ENCODE measurements around the gene HMGB2.

HMGB2 gene

GRCh38 chr4:173330590-173330989 is 3.6 kb downstream of the HMGB2 start:
- Histone ChIP-seq H3K27ac (peak overlapping the region; percentile 1; the same call in 1 of the 2 replicates), H3K9ac (no peak overlapping the region), H3K4me3 (IDR thresholded peaks at IDR 0.05; ENCODE audit: insufficient read depth, low read depth, low read length) (no peak overlapping the region), H2AFZ (ENCODE audit: low read depth) (no peak overlapping the region), H3K4me1 (ENCODE audit: low read depth, poor library complexity, severe bottlenecking) (peaks cover 22% of the 10 kb centered on the region), H3K4me2 (peak overlapping the region; percentile 5; the same call in 1 of the 2 replicates), H3K27me3 (ENCODE audit: insufficient read depth, low read depth) (no peaks in the 10 kb centered on the region), H3K36me3 (ENCODE audit: insufficient read depth) (peaks cover 18% of the 10 kb centered on the region), H3K79me2 (ENCODE audit: insufficient read depth, low read depth) (peaks cover 44% of the 10 kb centered on the region), H4K20me1 (ENCODE audit: insufficient read depth) (peaks cover 13% of the 10 kb centered on the region; the same call in 1 of the 2 replicates)
- no peak for TF ChIP-seq CTCF (conservative IDR thresholded peaks at IDR 0.05; ENCODE audit: low read depth, low read length)

- Histone ChIP-seq H3K9ac (no peak overlapping the region), H3K27ac (no peak overlapping the region), H3K27me3 (ENCODE audit: insufficient read depth, low read depth) (no peaks in the 10 kb centered on the region), H2AFZ (ENCODE audit: low read depth) (no peak overlapping the region), H3K79me2 (ENCODE audit: insufficient read depth, low read depth) (peaks cover 34% of the 10 kb centered on the region), H3K36me3 (ENCODE audit: insufficient read depth) (peaks cover 18% of the 10 kb centered on the region), H4K20me1 (ENCODE audit: insufficient read depth) (peaks cover 13% of the 10 kb centered on the region; the same call in 1 of the 2 replicates), H3K4me1 (ENCODE audit: low read depth, poor library complexity, severe bottlenecking) (peaks cover 21% of the 10 kb centered on the region), H3K4me2 (no peak overlapping the region), H3K4me3 (IDR thresholded peaks at IDR 0.05; ENCODE audit: insufficient read depth, low read depth, low read length) (no peak overlapping the region)
- no peak for TF ChIP-seq CTCF (conservative IDR thresholded peaks at IDR 0.05; ENCODE audit: low read depth, low read length)
Observed at GRCh38 chr4:173328236-173328901, 5.8 kb downstream of the HMGB2 start.

GRCh38 chr4:173325007-173325736 is 9.0 kb downstream of the HMGB2 start:
- H4K20me1 ChIP-seq (ENCODE audit: insufficient read depth) = no peaks in the 10 kb centered on the region
- no peak for TF ChIP-seq CTCF (conservative IDR thresholded peaks at IDR 0.05; ENCODE audit: low read depth, low read length)
- H2AFZ ChIP-seq (ENCODE audit: low read depth) = no peak overlapping the region
- peaks cover under 1% of the 10 kb centered on the region for H3K4me1 ChIP-seq (ENCODE audit: low read depth, poor library complexity, severe bottlenecking)
- no peaks in the 10 kb centered on the region for H3K27me3 ChIP-seq (ENCODE audit: insufficient read depth, low read depth)
- peaks cover 7% of the 10 kb centered on the region; the same call in 1 of the 2 replicates for H3K79me2 ChIP-seq (ENCODE audit: insufficient read depth, low read depth)
- no peak overlapping the region for H3K4me2 ChIP-seq
- H3K27ac ChIP-seq = no peak overlapping the region
- no peak overlapping the region for H3K9ac ChIP-seq
- no peak overlapping the region for H3K4me3 ChIP-seq (IDR thresholded peaks at IDR 0.05; ENCODE audit: insufficient read depth, low read depth, low read length)
- no peaks in the 10 kb centered on the region for H3K36me3 ChIP-seq (ENCODE audit: insufficient read depth)

GRCh38 chr4:173319696-173320095 is 14.5 kb downstream of the HMGB2 start:
- Histone ChIP-seq H3K79me2 (ENCODE audit: insufficient read depth, low read depth) (no peaks in the 10 kb centered on the region), H3K9ac (no peak overlapping the region), H3K27ac (no peak overlapping the region), H4K20me1 (ENCODE audit: insufficient read depth) (no peaks in the 10 kb centered on the region), H3K4me1 (ENCODE audit: low read depth, poor library complexity, severe bottlenecking) (peaks cover 13% of the 10 kb centered on the region), H3K27me3 (ENCODE audit: insufficient read depth, low read depth) (no peaks in the 10 kb centered on the region), H3K4me3 (IDR thresholded peaks at IDR 0.05; ENCODE audit: insufficient read depth, low read depth, low read length) (no peak overlapping the region), H3K36me3 (ENCODE audit: insufficient read depth) (no peaks in the 10 kb centered on the region), H3K4me2 (no peak overlapping the region), H2AFZ (ENCODE audit: low read depth) (no peak overlapping the region)
- TF ChIP-seq CTCF (conservative IDR thresholded peaks at IDR 0.05; ENCODE audit: low read depth, low read length) = no peak

All from KMS-11 (cell line).